GM12873 (cell line): Measurements from ENCODE around the gene SDC3.

ENCODE experiments used
- CTCF ChIP-seq: IDR thresholded peaks from 2 replicates; pipeline ENCODE4 v1.5.1; 2012; ENCODE audit warnings: low read depth, mild to moderate bottlenecking, moderate library complexity, low read length, control low read depth; ENCODE audit not compliant: insufficient read depth; ENCODE audit errors: missing control alignments

The SDC3 gene

GRCh38 chr1:30838996-30839395 lies 69.6 kb downstream of the SDC3 start:
- TF ChIP-seq CTCF: no peak

- TF ChIP-seq CTCF: no peak
These were observed 70.9 kb downstream of the SDC3 start for GRCh38 chr1:30837653-30838052.

GRCh38 chr1:30834253-30834652 lies 74.3 kb downstream of the SDC3 start:
- no peak for TF ChIP-seq CTCF

GRCh38 chr1:30830537-30830936 lies 78.0 kb downstream of the SDC3 start:
- TF ChIP-seq CTCF: no peak

GRCh38 chr1:30829889-30830288 lies 78.7 kb downstream of the SDC3 start:
- TF ChIP-seq CTCF: no peak

- no peak for TF ChIP-seq CTCF
These were observed 83.7 kb downstream of the SDC3 start for GRCh38 chr1:30824736-30825429.

- TF ChIP-seq CTCF: no peak
These were observed 84.4 kb downstream of the SDC3 start for GRCh38 chr1:30823969-30824735.
